ENCODE results near the gene GRPEL2.

Gene GRPEL2

DNA sequence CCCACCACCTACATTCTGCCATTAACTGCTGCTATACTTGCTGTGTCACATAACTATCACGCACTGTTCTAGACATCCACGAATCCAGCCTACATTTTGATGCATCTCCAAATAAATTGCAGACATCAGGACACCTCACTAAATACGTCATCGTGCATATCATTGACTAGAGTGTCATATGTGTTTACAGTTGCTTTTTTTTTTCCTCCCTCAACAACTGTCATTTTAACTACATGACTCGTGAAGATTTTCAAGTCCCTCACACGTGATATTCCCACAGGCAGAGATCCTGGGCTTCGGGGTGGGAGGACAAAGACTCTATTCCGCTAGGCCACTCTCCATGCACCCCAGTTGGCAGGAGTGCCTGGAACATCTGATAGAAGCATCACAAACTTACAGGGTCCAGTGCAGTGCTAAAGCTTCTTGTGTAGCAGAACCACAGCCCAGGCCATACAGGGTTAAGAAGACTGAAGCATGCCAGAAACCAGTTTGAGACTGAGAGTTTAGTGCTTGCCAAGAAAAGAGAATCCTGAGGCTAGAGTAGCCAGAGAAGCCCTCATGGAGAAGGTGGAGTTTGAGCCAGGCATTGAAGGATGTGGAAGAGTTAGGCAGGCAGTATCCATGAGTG, 13.7 kb downstream of the GRPEL2 start:
- DNase-seq: no peak

DNA sequence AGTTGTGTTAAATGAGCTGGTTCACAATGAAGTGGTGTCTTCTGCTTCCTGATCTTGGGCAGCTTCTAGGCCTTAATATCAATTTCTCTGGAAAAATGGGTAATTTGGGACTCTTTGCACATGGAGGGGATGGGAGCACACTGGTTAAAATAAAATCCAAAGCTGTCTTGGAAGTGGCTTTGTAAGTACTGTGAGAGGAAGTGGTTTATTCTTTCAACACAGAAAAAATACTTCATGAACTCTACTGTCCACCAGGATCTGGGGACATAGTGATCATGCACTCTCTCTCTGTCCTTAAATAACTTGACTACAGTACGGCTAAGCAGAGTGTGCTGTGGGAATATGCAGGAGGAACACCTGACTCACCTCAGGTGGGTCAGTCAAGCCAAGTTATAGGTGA, 15.0 kb downstream of the GRPEL2 start:
- no peak for DNase-seq

DNA sequence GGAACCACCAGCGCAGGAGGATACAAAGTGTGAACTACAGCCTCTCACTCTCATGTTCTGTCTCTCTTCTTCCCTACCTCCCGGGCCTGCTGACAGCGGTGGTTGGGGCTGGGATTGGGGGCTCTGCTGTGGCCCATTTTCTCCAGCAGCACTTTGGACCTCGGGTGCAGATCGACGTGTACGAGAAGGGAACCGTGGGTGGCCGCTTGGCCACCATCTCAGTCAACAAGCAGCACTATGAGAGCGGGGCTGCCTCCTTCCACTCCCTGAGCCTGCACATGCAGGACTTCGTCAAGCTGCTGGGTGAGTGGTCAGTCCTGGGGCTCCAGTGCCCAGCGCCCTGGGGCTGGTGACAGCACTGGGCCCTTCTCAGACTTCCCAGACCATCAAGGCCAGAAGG, 17.2 kb downstream of the GRPEL2 start:
- no peak for DNase-seq

DNA sequence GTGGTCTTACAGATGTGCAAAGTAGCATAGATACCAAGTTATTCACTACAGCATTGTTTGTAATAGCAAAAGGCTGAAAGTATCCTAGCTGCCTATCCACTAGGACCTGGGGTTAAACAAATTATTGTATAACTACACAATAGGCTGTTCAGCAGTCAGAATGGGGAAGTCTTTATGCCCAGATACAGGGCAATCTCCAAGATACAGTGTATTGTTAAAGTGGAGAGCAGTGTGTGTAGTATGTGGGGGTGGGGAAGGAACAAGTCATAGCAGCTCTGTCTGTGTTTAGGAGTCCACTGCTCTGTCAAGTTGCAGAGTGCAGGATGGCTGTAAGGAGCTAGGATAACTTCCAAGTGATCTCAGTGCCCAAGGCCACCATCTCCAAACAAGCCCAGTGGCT, 18.1 kb downstream of the GRPEL2 start:
- no peak for DNase-seq

DNA sequence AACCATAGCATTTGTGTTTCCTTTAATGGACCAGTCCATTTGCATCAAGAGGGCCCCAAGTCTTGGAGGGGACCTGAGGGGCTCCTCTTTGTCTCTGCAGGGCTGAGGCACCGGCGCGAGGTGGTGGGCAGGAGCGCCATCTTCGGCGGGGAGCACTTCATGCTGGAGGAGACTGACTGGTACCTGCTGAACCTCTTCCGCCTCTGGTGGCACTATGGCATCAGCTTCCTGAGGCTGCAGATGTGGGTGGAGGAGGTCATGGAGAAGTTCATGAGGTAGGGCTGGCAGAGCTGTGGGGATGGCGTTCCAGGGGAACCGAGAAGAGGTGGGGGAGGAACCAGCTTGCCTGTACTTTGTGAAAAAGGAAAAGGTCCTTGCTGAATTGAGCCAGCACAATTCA, 18.6 kb downstream of the GRPEL2 start:
- no peak for DNase-seq

DNA sequence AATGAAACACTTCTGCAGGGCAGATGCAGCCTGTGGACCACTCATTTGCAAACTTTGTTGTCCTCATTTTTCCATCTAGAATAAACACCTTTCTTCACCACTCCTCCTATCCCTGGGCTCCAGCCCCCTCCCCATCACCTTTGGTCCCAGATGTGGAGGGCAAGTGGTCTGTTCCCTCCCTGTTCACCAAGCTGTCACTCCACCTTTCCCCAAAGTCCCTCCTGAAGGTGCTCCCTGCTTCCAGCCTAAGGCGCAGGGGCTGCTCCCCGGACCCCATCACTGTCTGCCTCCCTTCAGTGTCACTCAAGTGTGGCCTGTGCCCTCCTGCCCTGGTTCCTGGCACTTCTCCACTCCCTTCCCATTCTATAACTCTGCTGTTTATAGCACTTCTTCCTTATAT, 19.4 kb downstream of the GRPEL2 start:
- no peak for DNase-seq

DNA sequence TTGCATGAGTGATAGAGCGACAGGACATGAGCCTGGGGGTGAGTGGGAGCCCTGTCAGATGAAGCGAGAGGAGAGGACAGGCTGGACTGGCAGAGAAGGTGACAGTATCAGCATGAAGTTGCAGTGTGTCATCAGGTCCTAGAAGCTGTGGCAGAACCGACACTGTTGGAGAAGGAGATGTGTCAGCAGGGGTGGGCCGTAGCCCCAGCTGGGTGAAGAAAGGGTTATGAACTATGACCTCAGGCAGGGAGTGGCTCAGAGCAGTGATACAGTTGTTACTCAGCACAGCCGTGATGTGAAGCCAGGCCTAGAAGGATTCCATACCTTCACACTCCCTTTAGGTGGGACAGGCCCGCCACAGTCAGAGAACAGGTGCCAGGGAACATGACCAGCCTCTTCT, 20.1 kb downstream of the GRPEL2 start:
- DNase-seq: no peak

DNA sequence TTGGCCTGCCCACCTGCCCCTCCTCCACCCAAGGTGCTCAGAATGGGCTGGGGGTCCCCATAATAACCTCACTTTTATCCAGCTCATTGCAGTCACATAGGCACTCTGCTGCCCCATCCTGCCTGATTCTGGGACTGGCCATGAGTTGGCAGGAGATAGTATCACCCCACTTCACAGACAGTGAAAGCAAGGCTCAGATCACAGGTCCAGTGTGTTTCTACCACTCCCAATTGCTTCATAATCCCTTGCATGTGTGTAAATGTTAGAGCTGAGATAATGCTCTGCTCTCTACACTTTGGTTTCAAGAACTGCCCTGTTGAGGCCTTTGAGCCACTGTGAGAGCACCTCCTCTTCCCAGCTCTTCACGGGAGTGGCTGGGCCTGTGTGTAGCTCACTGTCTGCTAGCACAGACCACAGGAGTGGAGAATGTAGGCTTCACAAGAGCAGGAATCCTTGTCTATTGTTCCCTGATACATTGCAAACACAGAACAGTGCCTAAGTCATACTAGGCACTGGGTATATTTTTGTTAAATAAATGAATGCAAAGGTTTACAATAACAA, 20.9 kb downstream of the GRPEL2 start:
- DNase-seq: no peak

DNA sequence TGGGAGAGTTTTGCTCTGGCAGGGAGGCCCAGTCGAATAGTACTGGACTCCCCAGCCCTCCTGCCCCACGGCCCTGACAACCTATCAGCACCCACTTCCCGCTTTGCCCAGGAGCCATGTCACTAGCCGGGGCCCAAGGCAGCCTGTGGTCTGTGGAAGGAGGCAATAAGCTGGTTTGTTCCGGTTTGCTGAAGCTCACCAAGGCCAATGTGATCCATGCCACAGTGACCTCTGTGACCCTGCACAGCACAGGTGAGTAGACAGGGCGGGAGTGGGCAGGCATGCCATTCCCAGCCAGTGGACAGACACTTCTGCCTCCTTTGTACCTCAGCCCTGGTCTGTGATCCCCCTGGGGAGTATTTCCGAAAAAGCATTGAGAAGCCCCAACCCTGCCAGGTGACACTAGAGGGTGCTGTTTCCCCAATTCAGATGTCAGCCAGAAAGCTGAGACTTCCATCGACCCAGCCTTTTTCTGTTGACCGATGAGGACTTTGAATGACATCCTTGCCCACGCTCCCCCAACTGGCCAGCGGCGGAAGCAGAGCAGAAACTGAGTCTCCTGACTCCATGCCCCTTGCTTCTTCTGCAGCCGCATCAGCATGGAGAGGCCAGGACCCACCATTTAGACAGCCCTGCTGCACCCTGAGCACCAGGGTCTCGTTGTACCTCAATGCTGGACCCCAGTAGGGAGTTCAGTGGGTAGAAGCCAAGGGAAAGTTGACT, 22.1 kb downstream of the GRPEL2 start:
- DNase-seq: peak; percentile 66

DNA sequence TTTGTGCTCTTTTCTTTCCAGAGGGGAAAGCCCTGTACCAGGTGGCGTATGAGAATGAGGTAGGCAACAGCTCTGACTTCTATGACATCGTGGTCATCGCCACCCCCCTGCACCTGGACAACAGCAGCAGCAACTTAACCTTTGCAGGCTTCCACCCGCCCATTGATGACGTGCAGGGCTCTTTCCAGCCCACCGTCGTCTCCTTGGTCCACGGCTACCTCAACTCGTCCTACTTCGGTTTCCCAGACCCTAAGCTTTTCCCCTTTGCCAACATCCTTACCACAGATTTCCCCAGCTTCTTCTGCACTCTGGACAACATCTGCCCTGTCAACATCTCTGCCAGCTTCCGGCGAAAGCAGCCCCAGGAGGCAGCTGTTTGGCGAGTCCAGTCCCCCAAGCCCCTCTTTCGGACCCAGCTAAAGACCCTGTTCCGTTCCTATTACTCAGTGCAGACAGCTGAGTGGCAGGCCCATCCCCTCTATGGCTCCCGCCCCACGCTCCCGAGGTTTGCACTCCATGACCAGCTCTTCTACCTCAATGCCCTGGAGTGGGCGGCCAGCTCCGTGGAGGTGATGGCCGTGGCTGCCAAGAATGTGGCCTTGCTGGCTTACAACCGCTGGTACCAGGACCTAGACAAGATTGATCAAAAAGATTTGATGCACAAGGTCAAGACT, 22.8 kb downstream of the GRPEL2 start:
- no peak for DNase-seq

DNA sequence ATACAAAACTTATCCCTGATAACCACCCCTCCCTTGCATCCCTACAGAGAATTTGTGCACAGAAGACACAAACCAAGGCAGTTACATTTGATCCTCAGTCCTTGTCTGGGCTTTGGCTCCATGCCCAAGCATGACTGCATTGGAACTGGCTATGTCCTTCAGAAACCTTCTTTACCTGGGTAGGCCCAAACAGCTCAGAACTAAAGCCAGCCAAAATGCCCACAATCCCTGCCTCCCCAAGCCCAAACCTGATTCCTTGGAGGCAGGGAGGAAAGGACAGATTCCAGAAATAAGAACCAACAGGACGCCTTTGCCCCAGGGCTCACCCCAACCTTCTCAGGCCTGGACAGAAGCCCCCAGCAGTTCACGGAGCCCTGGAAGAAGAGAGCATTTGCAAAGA, 25.6 kb downstream of the GRPEL2 start:
- no peak for DNase-seq

DNA sequence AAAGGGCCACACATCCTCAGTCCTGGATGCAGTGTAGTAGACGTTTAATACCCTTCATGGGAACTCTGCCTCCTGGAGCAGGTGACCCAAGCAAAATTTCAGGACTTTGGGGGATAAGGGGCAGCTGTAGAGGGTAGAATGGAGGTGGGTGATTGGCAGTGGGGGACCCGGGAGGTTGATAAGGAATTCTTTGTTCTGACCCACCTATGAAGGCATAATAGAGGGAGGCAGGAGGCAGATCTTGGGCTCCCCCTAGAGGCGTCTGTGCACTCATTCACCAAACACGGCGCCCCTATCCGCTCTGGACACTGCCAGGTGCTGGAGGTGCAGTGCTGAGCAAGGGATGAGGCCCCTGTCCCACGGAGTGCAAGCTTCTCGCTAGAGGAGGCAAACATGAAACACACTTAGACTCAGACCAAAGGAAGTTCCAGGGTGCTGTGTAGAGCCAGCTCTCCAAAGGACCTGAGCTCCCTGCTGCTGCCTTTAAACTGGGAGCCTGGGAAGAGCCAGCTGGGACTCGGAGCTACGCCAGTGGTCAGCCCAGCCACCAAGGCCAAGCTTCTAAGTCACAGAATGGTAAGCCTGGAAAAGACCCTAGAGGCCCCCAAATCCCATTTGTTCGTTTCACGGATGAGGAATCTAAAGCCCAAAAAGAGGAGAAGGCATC, 26.1 kb downstream of the GRPEL2 start:
- DNase-seq: peak; percentile 45

DNA sequence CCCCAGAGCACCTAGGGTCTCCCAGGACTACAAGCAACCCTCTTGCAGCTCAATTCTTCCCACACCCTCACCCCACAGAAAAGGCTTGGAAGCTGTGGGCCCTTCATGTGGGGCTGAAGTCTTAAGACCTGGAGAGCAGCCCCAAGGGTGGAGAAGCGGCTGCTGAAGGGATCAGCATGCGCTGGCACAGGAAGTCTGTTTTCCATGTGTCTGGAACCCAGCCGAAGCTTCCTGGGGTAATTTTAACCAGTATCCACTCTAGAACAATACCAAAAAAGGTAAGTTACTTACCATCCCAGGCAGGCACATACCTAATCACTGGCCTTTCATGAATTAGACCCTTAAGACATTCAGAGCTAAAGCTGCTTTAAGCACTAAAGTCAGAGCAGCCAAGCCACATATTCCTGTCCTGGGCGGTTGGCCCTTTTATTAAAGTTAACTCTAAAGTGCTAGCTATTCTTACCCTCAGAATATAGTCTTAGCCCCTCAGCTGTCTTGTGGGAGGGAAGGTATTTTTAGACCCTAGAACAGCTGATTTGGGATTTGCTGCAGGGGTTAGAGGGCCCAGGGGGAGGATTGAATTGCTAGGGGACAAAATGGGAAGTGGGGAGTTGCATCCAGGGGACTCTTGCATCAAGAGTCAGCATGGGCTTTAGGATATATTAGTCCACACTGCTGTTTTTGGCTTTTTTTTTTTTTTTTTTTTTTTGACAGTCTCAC, 26.9 kb downstream of the GRPEL2 start:
- DNase-seq: no peak

DNA sequence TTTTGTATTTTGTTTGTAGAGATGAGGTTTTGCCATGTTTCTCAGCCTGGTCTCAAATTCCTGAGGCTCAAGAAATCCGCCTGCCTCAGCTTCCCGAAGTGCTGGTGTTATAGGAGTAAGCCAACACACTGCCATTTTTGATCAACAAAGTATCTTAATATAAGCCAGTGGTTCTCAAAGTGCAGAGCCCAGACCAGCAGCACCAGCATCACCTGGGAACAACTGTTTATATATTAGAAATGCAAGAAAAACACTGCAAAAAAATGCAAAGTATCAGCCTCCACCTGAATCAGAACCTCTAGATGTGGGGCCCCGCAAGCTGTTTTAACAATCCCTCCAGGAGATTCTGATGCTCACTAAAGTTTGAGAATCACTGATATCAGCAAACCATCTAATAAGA, 27.6 kb downstream of the GRPEL2 start:
- DNase-seq: no peak

DNA sequence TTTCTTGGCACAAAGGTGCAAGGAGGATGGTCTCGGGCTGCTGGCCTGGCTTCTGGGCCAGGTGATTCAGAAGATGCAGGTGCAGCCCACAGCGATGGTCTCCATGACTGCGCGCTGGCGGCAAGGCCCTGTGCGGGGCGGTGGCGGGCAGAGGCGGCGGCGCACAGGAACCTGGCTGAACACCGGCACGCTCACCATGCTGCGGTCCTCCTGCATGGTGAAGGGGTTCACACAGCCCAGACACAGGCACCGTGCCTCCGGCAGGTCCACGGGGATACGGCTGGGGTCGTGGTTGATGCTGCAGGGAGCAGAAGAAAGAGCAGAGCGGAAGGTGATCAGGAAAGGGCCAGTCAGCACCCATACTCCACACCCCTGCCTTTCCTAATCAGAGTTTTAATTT, 29.0 kb downstream of the GRPEL2 start:
- no peak for DNase-seq

DNA sequence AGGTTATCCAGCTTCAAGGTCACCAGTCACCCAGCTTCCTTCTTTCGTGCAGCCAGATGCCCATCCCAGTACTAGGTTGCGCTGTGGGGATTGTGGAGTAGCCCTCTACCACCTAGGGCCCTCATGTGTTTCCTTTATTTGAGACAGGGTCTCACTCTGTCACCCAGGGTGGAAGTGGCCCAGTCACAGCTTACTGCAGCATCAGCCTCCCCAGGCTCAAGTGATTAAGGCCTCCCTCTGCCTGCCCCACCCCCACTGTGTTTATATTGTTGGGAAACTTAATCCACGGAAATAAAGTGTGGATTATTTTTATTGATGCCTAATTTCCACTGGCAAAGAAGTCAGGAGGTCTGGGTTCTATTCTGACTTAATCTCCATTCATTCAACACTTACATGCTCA, 29.5 kb downstream of the GRPEL2 start:
- no peak for DNase-seq

DNA sequence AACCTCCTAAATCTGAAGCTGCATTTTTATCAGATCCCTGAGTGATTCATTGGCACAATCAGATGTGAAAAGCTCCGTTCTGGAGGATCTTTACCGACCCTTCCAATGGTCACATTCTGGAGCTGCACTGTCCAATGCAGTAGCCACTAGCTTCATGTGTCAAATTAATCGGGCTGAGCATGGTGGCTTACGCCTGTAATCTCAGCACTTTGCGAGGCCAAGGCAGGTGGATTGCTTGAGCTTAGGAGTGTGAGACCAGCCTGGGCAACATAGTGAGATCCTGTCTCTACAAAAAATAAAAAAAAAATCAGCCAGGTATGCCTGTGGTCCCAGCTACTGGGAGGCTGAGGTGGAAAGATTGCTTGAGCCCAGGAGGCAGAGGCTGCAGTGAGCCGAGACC, 30.1 kb downstream of the GRPEL2 start:
- no peak for DNase-seq

DNA sequence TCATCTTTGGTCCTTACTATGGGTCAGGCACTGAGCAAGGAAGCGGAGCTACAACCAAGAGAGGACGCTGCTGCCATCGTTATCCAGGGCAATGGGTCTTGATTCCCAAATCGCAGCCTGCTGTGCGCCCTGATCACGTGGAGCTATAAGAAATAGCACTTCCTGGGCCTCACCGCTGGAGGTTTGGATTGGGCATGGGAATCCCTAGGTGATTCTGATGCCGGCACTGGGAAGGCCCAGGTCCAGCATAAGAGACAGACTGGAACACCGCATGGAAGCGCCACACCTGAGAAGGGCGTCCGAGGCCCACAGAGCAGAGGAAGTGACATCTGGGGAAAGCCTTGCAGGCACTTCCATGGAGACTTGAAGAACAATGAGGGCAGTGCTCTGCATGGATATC, 30.8 kb downstream of the GRPEL2 start:
- no peak for DNase-seq

DNA sequence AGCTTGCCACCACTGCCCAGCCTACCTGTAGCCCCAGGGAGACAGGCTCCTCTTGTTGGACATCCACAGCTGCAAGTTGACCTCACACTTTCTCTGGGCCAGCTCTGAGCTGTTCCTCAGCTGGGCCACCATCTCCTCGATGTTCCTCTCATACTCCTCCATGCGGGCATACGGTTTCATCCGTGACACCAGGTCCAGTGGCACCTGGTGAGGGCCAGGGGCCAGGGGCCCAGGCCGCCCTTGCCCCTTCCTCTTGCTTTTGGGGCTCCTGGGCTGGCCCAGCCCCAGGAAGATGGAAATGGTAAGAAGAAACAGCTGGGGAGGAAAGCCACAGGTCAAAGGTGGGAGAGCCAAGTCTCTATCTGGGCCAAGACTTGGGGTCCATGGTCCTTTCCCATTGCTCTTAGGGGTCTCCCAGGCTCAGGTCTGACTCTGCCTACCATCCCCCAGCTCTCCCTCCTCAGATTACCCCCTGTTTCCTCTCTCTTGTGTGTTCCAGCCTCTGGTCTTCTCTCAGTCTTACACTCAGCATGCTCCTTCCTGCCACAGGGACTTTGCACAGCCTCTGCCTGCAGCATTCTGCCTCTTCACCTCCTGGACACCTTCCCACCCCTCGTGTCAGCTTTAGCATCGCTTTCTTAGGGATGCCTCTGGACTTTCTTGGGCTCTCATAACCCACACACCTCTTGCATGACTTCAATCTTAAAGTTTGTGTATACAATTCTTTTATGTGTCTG, 31.6 kb downstream of the GRPEL2 start:
- no peak for DNase-seq

DNA sequence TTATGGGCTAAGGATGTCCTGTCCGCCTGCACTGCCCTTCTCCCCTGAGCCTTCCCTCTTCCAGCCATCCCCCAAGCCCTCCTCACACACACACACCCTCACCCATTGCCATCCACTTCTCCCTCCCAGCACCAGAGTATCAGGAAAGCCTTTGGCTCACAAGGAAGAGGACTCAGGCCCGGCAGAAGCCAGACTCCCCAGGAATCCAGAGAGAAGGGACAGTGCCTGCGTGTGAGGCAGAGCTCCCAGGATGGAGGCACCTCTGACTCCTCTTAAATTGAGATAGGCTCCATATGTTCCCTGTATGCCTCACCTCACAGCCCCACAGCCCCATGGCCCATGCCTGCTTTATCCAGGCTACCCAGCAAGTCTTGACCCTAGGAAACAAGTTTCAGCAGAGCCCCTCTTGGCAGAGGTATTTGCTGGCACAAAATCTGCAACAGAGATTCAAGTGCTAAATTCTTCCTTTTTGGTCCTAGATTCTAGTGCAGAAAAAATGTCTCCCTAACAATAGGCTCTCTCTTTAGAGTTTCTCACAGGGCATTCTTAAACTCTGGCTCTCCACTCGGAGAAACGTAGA, 33.0 kb downstream of the GRPEL2 start:
- DNase-seq: no peak

DNA sequence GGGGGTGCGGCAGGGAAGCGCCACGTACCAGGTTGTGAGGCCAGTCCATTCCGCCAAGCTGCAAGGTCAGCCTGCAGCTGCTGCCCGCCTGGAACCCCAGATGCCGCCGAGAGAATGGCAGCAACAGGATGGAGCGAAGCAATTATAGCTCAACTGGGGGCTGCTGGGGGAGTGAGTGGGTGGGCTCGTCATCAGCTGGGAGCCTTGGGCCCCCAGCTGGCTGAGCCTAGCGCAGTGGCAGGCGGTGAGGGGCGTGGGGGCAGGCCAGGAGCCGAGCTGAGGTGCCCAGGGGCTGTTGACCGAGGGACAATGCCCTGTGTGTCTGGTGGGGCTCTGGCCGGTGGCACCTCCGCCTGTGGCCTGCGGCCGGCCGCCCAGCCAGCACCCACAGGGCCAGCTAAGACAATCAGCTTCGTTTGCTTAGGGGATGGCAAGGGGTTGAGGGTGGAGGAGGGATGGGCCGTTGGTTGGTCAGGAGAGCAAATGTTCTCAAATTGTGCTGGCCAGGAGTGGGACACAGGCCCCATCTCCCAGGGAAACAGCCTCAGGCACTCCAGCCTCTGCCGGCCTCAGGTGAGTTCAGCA, 34.0 kb downstream of the GRPEL2 start, which contains the start of gene IL17B:
TSS of gene IL17B (minus strand) at position 116 of the 585 bp plus-strand sequence. CDS start at position 49, 67 bp downstream.
- no peak for DNase-seq
